CD4-positive, alpha-beta T cell treated with Interleukin-21 for 1 hour (primary cell): ENCODE results near the gene FCGR3B.
"Not testable (repeated sequence)": the region's sequence is repeated elsewhere in the genome, so short reads cannot be mapped to it uniquely, and the experiment has no call there.

Experiments
- DNase-seq: peaks from one replicate; pipeline ENCODE4 v3.0.0-alpha.2; 2020

Gene FCGR3B

DNA sequence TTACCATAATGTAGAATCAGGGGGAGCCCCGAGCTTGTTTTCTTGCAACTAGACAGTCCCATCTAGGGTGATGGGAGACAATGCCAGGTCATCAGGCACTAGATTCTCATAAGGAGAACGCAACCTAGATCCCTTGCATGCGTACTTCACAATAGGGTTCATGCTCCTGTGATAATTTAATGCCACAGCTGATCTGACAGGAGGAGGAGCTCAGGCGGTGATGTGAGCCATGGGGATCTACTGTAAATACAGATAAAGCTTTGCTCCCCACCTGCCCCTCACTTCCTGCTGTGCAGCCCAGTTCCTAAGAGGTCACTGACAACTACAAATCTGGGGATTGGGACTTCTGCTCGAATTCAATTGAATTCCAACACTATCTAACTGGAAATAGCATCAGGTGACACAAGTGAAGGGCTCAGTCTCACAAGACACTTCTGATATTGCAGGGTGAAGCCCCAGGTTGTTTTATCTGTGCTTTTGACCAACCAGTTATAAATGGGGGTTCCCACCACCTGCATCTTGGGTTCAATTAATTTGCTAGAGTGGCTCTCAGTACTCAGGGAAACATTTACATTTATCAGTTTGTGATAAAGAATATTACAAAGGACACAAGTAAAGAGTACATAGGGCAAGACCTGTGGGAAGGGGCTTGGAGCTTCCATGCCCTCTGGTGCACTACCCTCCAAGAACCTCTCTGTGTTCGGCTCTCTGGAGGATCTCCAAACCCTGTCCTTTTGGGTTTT lies 7.4 kb upstream of the FCGR3B start:
- not testable (repeated sequence) for DNase-seq

DNA sequence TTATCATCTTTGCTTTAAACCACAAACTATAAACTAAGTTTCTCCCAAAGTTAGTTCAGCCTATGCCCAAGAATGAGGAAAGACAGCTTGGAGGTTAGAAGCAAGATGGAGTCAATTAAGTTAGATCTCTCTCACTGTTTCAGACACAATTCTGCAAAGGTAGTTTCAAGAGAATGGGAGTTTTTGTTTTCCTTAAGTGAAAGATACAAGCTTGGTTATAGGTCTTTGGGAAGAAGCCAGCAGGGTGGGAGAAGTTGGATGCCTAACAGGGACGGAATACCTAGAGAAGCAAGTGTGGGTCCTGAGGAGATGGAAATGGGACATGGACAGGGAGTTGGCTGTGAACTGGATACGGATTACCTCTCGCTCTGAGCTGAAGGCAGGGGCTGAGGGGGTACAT lies 6.0 kb upstream of the FCGR3B start:
- DNase-seq, result not testable (repeated sequence)

DNA sequence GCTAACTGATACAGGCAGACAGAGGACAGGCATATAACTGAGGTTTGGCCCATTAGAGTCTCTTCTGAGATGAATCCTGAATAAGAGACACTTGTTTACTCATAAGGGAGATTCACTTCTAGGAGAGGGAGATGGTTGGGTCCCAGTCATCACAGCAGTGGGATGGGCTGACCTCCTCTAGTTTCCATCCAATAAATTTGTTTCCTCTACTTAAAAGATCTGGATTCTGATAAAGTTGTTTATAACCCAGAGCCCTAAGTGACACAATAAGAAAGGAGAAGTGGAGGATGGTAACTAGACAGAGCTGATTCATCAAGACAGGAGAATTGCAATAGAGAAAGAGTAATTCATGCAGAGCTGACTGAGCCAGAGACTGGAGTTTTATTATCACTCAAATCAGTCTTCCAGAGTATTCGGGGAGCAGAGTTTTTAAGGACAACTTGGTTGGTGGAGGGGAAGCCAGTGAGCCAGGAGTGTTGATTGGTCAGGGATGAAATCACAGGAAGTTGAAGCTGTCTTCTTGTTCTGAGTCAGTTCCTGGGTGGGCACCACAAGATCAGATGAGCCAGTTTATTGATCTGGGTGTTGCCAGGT lies 5.3 kb upstream of the FCGR3B start:
- peak; percentile 50 for DNase-seq

- DNase-seq, result not testable (repeated sequence)
Measured at GRCh38 chr1:161634993-161635392, 4.0 kb upstream of the FCGR3B start.

DNA sequence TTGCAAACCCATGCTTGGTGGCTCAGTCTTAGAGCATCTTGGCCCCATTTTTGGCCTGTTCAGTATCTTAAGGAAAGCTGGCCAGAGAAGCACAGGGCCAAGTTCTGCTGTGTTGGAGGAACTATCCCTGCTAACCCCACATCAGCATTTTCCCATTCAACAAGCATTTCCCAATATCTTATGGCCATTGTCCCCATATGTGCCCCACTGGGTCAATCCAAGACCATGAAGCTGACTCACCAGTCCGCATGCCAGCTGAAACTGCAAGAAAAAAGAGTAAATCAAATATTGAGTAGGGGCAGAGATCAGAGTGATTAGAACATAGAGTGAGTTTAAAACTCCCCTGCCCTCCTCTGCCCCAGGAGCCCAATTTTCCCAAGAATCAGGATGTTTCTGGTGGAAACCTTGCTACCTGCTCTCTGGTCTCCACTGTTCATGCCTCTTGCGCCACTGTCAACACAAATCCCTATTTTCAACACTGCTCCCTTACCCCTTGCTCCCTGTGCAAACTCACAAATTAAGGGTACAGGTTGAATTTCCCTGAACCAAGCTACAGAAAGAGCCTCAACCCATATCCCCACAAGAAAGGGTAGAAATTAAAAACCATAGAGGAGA lies 741 bp downstream of the FCGR3B start:
- not testable (repeated sequence) for DNase-seq

- peak; percentile 51 for DNase-seq
Measured at GRCh38 chr1:161626445-161627146, 4.4 kb downstream of the FCGR3B start.

DNA sequence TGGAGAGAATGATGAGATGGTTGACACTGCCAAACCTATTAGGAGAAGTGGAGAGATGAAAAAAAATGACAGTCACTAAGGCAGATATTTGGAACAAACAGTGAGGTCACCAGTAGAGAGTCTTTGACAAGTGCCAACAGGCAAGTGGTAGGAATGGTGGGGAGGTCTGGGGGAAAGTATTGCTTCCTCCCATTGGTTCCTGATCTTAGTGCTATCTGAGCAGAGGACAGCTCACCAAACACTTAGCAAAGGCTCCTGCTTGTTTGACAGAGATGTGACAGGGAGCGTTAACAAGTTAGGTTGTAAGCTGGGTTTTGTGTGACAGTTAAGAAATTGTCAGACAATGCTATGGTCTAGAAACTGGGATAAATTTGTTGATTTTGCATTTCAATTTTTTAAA lies 6.4 kb downstream of the FCGR3B start:
- DNase-seq, result peak; percentile 18

DNA sequence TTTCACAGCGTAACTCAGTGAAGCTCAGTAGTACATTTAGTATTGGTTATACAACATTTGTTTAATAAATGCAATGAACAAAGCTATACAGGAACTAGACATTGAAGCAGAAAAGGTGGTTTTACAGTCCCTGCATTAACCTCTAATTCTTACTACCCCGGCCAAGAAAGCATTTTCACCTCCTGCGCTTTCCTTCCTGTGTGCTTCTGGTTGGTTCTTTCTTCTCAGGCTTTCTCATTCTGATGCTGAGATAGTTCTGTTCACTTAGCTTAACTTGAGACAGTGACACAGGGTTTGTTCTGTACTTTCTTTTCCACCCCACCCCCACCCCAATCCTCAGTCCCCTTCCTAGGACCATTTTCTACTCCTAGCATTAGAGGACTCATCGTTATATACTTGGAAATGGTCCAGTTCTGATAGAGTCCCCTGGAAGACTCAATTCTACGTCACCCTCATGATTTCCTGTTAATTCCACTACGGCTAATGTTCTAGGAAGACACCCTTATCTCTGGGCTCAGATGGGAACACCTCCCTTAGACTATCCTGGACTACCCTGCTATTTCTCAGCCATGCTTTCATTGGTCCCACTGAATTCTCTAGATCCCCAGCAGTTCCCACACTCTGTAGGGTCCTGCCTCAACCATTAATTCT lies 7.5 kb downstream of the FCGR3B start:
- peak; percentile 38 for DNase-seq

DNA sequence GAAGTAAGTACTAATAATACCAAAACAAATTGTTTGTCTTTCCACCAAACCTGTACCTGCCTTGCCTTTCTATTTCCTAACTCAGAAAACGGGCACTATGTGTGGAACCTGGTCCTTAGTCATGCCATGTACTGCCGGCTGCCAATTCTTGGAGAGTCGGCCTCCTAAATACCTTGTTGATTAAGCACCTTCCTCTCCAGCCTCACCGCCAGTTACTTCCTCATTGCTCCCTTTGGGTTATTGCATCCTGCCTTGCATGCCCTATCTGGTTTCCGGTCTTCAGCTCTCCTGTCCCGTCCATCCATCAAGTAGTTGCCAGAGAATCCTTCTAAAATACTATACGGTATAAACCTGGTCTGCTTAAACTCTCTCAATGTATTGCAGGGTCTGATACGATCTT lies 8.9 kb downstream of the FCGR3B start:
- DNase-seq, result peak; percentile 30

- peak; percentile 88 for DNase-seq
Measured at GRCh38 chr1:161621181-161622000, 9.6 kb downstream of the FCGR3B start.

DNA sequence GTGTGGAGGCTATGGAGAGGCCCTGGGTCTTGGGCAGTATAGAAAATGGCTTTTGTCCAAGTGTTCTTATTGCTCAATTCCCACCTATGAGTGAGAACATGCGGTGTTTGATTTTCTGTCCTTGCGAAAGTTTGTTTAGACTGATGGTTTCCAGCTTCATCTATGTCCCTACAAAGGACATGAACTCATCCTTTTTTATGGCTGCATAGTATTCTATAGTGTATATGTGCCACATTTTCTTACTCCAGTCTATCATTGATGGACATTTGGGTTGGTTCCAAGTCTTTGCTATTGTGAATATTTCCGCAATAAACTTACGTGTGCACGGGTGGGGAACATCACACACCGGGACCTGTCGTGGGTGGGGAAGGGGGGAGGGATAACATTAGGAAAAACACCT lies 10.6 kb downstream of the FCGR3B start:
- not testable (repeated sequence) for DNase-seq

DNA sequence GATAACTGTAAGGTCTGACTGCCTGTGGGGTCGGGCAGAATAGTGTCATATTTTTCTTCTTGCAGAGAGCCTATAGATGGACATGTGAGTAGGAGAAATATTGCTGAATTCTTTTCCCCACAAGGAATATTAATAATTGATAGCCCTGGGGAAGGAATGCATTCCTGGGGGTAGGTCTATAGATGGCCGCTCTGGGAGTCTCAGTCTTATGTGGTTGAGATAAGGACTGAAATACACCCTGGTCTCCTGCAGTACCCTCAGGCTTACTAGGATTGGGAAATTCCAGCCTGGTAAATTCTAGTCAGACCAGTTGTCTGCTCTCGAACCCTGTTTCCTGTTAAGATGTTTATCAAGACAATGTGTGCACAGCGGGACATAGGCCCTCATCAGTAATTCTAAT lies 12.5 kb downstream of the FCGR3B start:
- not testable (repeated sequence) for DNase-seq

DNA sequence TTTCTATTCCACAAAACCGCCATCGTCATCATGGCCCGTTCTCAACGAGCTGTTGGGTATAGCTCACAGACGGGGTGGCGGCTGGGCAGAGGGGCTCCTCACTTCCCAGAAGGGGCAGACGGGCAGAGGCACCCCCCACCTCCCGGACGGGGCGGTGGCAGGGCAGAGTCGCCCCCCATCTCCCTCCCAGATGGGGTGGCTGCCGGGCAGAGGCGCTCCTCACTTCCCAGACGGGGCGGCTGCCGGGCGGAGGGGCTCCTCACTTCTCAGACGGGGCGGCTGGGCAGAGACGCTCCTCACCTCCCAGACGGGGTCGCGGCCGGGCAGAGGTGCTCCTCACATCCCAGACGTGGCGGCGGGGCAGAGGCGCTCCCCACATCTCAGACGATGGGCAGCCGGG lies 14.6 kb downstream of the FCGR3B start:
- DNase-seq, result not testable (repeated sequence)

DNA sequence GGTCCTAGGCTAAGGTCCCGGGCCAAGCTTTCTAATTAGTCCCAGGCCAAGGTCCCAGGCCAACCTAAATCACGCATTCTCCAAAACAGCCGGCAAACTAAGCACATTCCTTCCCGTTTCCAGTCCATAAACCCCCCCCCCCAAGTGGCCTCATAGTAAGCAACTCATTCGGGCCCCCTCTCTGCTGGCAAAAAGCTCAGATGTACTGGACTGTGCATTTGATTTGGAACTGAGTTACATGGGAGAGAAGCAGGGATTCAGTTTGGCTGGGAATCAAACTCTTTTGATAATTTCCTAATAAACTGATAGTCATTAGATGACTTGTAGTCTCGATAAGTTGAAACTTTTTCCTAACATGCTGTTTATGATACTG lies 17.8 kb downstream of the FCGR3B start:
- not testable (repeated sequence) for DNase-seq

- peak; percentile 93 for DNase-seq
Measured at GRCh38 chr1:161612322-161613141, 18.4 kb downstream of the FCGR3B start.

- DNase-seq, result peak; percentile 46
Measured at GRCh38 chr1:161611866-161612321, 19.1 kb downstream of the FCGR3B start.

DNA sequence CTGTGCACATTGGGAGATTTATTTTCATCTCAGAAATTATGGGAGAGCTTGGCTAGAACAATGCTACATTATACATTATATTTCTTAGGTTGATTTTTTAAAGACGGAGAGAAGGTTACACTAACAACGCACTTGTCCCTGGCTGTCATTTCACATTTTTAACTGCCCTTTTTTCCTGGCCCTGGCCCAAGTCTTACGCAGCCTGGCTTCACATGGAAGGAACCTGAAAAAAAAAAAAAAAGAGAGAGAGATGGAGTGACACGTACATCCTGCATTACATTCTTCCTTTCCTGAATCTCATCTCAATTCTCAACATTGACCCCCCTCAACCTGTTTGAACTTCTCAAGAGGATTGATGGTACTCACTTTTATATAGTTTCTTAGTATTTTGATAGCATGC lies 20.8 kb downstream of the FCGR3B start:
- DNase-seq, result not testable (repeated sequence)

- not testable (repeated sequence) for DNase-seq
Measured at GRCh38 chr1:161606541-161607336, 24.2 kb downstream of the FCGR3B start.

- DNase-seq, result not testable (repeated sequence)
Measured at GRCh38 chr1:161605762-161606540, 25.0 kb downstream of the FCGR3B start.
